GM19468 (cell line): ENCODE data around the gene CKB.

Source experiments
- ATAC-seq: cut with Tn5 transposase; IDR thresholded peaks from one replicate; pipeline ENCODE4 v1.9.1; 2021; ENCODE audit warnings: mild to moderate bottlenecking, moderate library complexity, moderate number of reproducible peaks; ENCODE audit not compliant: unreplicated experiment; ENCODE audit errors: extremely low read depth

CKB gene

DNA sequence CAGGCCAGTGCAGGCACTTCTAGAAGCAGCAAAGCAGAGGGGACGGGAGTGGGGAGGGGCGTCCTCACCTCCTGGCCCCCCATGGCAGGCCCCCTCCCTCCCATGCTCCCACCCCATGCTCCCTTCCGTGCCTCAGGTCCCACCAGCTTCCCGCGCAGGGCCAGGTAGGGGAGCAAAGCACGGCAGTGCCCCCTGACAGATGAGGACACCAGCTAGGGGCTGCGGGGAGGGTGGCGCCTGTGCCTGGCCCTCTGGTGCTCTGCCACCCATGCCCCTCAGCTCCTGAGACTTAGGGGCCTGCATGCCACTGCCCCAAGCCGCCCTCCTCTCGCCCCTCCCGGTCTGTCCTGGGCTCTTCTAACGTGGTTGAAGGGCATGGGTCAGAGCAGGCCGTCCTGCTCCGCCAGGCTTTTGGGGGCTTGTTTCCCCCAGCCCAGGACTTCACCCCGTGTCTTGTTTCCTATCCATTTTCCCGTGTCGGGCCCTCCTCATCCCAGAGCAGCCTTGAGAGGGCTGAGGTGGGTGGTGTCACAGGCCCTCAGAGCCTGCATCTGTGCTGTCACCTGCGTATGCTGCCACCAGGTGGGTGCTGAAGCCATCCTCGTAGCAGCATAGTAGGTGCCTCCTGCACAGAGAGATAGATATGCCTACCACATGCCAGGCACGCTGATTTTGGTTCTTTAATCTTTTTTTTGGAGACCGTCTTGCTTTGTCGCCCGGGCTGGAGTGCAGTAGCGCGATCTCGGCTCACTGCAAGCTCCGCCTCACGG, 16.6 kb upstream of the CKB start:
- ATAC-seq: no peak

DNA sequence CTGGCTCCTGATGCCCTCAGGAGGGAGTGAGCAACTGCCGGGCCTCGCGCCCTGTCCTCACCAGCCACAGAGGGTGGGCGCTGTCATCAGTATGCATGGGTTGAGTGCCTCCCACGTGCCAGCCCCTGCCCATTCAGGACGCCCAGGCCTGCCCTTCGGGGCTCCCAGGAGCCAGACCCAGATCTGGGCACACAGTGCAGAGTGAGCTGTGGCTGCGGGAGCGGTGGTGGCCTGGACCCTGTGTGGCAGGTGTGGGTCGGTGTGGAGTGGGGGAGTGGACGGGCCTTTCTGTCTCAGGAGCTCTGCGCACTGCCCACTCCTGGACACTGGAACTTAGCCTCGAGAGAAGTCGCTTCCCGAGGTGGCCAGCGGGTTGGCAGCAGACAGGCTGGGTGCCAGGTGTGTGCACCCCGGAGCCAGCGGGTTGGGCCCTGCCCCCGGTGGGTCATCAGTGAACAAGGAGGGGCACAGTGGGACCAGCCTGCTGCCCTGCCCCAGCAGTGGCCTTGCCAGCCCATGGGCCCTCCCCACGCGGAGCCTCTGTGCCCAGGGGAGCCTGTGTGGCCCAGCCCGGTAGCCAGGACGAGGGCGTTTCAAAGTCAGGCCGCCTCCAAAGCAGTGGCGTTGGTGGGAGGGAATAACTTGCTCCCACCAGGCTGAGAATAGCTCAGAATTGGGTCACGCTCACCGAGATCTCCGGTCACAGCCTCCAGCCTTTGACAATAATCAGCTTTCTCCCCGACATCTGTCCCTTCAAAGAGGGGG, 15.8 kb upstream of the CKB start:
- no peak for ATAC-seq

DNA sequence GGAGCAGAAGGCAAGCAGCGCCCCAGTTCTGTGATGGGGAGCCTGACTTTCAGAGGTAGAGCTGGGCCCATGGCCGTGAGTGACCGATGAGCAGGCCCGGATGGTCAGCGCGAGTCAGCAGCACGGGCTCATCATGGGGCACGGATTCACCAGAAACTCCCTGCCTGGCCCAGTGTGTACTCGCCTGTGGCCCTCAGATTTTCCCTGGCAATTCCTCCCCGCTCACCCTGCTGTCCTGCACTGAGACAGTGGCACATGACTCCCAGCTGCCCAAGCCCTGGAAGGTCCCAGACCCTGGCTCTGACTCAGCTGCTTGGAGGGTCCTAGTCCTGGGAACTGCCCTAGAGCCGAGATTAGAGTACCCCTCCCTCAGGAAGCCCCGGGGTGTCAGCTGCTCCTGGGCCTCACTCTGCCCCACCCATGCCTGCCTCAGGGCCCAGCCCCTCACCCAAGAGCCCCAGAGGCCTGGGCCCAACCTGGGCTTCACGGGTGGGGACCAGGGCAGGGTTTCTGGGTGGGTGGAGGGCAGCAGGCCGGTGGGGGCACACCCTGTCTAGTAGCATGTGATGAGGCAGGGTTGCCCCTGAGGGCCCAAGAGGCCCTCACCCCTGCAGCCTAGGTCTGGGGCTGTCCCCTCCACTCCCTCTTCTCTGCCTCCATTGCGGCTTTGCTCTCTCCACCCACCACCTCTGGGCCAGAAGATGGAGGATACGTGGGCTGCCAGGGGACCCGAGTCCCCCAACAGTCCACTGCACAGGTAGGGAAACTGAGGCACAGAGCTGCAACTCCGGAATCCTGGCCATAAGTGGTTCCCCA, 14.8 kb upstream of the CKB start:
- ATAC-seq: no peak

DNA sequence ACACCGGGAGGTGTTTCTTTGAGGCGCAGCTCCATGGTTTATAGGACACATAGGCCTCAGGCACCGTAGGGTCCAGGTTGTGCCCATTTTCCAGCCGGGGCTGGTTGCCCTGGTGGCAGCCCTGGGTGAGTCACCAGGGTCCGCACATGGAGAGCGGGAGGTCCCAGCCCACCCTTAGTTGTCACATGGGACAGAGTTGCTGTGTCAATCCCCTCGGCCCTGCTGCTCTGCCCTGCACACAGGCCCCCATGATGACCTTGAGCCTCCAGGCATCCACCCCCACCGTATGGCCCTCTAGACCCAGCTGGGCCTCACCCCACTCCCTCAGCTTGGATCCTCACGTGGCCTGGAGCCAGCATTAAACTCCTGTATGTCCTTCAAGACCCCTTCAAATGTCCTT, 14.1 kb upstream of the CKB start:
- ATAC-seq: no peak

DNA sequence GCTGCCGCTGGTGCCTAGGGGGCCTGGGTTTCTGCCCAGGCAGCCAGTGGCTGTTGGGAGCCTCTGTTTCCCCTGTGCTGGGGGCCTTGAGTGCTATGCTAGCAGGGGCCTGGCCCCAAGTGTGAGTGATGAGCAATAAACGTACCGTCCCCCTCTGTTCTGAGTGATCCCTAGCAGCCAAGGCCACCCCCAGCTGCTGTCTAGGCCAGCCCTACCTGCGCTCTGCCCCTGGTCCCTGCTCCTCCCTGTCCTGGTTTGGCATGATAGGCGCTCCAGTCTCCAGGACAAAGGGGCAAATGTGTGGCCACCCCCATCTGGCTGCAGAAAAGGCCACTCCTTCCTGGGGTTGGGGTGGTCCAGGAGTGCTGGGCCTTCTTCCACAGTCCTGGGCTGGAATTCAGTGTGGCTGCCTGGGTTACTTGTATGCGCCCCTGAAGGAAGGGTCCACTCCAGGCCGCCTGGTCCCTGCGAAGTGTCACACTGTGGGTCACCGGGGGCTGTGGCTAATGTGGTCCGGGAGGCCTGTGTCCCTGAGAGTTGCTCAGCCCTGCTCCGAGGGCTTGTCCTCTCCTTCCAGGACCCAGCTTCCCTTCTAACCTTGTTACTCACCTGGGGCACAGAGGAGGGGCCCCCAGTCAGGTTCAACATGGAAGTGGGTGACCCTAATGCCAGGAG, 13.4 kb upstream of the CKB start:
- ATAC-seq: no peak

DNA sequence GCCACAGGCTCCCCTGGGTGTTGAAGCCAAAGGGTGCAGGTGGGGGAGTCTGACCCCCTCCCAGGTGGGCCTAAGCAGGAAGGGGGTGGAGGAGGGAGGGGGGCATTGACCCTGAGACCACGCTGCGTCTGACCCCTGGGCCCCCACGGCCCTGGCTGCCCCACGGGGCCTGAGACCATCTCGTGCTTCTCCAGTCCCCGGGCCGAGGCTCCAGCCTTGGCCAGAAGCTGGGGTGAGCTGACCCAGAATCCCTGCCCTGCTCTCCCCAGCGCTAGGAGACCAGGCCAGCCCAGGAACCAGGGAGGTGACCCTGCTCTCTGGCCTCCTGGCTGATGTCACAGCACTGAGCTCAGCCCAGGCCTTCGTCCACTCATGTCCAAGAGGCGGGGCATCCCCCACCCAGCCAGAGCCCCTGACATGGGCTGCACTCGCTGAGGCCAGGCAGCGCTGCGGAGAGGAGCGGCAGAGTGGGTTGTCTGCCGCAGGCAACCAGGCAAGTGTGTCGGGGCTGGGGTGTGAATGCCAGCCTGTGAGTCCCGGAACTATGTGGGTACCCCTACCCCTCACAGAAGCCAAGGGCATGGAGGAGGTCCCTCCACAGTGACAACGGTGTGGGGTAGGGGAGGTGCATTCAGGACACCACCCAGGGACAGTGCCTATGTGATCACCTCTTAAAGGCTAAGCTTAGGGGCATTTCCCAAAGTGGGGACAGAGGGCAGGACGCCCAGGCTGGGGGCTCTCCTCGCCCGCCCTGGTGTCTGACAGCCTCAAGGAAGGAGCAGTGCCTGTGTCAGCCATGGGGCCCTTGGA, 12.7 kb upstream of the CKB start:
- ATAC-seq: no peak

DNA sequence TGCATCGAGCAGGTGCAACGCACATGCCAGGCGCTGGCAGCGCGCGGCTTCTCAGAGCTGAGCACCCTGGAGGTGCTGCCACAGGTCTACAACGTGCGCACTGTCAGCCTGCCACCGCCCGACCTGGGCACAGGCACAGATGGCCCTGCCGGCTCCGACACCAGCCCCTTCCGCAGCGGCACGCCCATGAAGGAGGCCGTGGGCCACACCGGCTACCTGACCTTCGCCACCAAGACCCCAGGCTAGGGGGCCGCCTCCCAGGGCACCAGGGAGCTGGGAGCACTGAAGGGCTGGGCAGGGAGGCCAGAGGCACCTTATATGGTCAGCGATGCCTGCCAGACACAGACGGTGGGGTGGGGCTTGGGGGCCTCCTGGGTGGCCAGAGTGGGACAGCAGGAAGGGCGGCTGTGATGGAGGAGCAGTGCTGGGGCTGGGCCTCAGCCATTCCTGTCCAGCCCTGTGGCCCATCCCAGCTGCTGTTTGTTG, 12.0 kb upstream of the CKB start:
- ATAC-seq: no peak

DNA sequence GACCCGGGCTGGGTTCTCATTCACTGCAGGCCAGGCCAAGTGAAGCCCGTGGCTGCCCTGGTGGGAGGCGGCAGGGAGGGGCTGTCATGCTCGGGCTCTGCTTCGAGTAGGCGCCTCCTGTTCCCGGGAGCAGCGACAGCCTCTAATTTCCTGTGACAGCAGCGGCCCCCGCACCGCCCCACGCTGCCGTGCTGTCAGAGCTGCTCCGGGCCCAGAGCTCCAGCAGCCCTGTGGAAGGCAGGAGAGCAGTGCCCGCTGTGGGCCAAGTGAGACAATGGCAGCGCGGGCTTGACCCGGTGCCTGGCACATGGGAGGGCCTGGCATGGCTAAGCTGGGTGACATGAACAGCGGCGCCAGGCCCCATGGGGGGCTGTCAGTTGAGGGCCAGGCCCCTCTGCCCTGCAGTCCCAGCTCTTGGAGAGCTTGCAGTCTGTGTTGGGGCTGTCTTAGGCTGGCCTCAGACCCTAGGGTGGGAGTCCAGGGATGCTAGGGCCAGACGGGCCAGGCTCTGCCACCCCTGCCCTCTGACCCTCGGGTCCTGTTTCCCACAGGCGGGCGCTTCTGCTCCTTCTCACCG, 11.5 kb upstream of the CKB start:
- ATAC-seq: no peak

DNA sequence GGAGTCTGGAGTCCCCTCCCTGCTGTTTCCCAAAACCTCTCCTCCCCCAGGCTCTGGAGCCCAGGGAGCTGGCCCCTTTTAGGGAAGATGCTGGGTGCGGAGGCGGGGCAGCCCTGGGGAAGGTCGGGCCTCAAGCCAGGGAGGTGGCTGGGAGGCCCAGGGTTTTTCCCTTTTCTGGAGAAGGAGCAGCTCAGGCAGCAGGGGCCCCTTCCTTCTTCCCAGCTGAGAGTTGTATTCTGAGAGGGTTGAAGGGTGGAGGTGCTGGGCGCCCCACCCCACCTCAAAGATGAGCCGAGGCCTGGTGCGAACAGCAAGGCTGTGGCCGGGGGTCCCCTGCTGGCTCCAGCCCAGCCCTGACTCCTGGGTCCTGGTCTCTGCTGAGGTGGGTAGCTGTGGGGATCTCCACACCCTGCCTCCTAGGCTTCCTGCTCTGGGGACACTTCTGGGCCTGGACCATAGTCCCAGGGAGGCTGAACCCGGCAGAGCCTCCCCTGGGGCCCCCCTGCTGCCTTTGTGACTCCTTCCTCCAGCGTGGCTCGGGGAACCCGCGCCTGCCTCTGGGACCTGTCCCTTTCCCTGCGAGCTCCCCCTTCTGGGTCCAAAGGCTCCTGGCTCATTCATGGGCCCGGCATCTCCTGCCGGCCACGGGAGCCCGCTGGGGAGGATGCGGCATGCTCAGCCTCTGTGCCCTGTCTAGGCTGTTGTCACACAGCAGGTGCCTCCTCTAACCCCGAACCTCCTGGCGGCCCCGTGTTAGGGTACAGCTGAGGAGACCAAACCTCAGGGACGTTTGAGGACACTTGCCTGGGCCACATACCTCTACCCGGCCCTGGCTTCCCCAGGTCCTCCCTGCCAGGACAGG, 10.7 kb upstream of the CKB start:
- ATAC-seq: no peak

DNA sequence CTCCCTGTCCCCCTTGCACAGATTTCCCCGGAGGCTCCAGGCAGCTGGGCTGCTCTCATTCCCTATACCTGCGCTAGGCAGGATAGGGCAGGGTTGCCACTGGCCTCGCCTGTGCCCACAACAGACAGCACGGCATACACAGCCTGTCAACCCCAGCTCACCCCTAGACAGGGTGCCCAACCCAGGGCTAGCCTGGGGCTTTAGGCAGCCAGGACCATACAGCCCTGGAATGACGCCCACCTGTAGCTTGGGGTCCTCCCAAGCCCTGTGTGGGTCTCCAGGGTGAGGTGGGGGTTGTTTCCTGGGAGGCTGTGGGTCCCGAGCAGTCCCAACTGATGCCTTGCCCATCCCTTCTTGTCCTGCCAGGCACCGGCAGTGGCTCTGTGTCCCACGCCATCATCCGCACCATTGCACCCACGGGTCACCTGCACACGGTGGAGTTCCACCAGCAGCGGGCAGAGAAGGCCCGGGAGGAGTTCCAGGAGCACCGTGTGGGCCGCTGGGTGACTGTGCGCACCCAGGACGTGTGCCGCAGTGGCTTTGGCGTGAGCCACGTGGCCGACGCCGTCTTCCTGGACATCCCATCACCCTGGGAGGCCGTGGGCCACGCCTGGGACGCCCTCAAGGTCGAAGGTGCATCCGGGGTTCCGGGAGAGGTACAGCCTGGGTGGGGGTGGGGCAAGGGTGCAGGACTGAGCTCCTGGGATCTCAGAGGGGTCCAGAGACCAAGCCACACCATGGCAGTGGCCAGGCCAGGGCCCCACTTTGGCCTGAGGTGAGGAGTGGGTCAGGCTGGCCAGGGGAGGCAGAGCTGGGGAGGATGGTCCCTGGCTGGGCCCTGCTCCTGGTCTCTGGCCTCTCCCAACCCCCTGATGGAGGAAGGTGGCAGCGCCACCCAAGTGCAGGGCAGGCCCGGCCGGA, 9.8 kb upstream of the CKB start:
- no peak for ATAC-seq

DNA sequence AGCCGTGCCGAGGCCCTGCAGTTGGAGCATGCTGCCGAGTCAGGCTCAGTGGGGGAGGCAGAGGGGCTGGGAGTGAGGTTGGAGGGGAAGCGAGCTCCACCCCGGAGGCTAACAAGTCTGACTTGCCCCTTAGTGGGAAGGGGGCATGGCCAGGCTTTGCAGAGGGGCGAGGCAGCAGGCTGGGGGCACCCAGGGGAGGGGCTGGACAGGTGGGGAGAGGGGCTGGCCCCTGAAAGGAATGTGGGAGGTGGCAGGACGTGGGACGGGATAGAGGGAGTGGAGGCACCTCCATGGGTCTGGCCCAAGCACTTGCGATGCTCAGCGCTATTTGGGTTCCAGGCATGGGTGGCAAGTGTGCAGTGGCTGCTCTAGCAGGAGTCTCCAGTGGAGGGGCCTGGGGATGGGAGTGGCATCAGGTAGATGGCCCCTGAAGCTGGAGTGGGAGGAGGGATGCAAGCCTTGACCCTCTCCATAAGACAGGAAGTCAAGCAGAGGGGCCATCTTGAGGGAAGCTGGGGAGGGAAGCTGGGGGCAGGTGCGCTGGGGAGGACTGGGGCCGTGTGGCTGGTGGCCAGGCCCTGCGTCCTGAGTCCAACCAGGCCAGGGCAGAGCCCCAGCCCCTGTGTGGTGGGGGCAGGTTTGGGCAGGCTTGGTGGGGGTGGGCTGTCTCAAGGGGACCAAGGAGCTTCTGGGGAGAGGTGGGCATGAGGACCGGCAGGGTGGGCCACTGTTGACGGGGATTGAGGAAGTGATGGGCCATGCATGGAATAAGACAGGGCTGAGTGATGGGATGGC, 9.0 kb upstream of the CKB start:
- ATAC-seq: no peak

DNA sequence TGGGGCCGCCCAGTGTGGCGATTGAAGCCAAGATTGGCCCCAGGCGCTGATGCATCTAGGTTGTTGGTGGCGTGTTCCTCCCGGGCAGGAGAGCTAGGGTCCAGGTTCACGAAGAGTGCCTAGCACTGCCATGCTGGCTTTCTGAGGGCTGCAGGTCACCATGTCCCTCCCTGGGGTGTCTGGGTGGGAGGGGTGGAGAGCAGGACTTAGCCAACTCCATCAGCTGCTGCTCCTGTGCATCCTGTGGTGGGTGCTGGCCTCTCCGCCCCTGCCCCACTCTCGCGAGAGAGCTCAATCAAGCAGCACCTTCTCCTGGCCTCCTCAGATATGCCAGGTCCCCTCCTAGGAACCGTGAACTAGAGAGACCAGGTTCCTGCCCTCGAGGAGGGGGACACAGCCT, 8.2 kb upstream of the CKB start:
- no peak for ATAC-seq

DNA sequence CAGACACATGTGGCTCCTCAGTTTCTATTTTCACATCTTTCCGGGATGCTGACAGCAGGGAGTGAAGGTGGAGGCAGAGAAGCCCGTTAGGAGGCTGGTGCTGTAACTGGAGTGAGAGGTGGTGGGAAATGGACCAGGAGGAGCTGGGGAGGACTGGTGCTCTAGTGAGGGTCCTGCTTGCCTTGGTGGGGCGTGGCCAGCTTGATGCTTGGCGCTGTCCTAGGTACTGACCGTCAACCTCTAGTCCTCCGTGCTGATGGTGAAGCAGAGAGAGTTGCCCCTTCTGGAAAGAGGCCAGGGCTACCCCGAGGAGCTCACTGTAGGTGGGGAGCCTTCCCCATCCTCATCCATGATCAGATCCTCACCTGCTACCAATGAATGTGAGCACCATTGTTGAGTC, 7.8 kb upstream of the CKB start:
- no peak for ATAC-seq

DNA sequence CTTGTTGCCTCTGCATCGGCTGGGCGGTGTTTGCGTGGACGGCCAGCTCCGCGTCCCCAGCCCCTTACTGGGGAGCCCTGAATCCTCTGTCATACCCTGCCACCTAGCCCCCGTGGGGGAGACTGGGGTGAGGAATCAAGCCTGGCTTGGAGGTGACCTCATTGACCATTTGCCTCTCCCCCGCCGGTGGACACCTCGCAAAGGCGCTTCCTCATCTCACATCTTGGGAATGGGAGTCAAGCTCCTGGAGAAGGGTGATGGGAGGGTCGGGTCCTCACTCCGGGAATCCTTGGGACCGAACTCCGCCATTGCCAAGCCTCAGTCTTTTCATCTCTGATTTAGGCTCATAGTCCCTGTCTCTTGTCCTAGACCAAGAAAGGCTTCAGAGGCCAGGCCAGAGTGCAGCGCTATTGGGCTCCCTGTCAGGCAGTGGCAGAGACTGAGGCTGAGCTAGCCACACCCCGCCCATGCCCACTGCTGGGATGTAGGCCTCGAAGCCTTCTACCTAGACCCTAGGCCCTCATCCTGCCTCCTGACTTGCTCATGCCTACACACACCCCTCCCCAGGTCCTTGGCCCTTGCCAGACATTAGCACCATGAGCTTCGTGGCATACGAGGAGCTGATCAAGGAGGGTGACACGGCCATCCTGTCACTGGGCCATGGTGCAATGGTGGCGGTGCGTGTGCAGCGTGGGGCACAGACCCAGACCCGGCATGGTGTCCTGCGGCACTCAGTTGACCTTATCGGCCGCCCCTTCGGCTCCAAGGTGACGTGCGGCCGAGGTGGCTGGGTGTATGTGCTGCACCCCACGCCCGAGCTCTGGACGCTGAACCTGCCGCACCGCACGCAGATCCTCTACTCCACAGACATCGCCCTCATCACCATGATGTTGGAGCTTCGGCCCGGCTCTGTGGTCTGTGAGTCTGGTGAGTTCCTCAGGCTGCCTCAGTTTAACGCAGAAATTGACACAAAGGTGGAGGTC, 7.0 kb upstream of the CKB start:
- no peak for ATAC-seq
